K562 (cell line): Measurements from ENCODE around the gene NDUFA6.
"Not testable (repeated sequence)": the region's sequence is repeated elsewhere in the genome, so short reads cannot be mapped to it uniquely, and the experiment has no call there.

ENCODE experiments used
- BHLHE40 ChIP-seq: IDR thresholded peaks from 2 replicates; pipeline ENCODE4 v1.6.1; 2011; ENCODE audit warnings: low read length, improper control_type of control experiment
- EZH2 ChIP-seq: IDR thresholded peaks from 2 replicates; pipeline ENCODE4 v1.6.1; 2012; ENCODE audit warnings: low read depth, mild to moderate bottlenecking, inconsistent platforms, low read length, borderline replicate concordance
- NFATC3 ChIP-seq: fragments of 450-650 bp; IDR thresholded peaks from 2 replicates; pipeline ENCODE4 v1.6.1; 2017; ENCODE audit warnings: mild to moderate bottlenecking
- POLR2A ChIP-seq: fragments of 450-650 bp; conservative IDR thresholded peaks from 2 replicates; pipeline ENCODE4 v1.6.1; 2016
- SIN3A ChIP-seq, 2 experiments: fragments of 150-350 bp in 1 of 2; IDR thresholded peaks; 2 replicates each; pipeline ENCODE4 v1.6.1; 2011 to 2016; ENCODE audit warnings: borderline replicate concordance in 2 of 2, low read depth in 2 of 2, low read length in 2 of 2, mild to moderate bottlenecking in 2 of 2, moderate library complexity in 2 of 2; ENCODE audit not compliant: control insufficient read depth in 1 of 2
- SMC3 ChIP-seq: conservative IDR thresholded peaks from 2 replicates; pipeline ENCODE4 v1.6.1; 2011; ENCODE audit warnings: low read depth, low read length, improper control_type of control experiment; ENCODE audit not compliant: insufficient read depth
- ZBTB49 ChIP-seq: sonication (generic); formaldehyde crosslinking; IDR thresholded peaks from 2 replicates; pipeline ENCODE4 v1.8.0; 2022; ENCODE audit warnings: missing genetic modification reagents, mild to moderate bottlenecking, borderline replicate concordance
- ZC3H4 ChIP-seq: sonication (generic); formaldehyde crosslinking; IDR thresholded peaks from 2 replicates; pipeline ENCODE4 v1.9.0; 2021; ENCODE audit warnings: missing genetic modification reagents, borderline replicate concordance
- ZNF696 ChIP-seq: fragments of 250-450 bp; sonication (Bioruptor Pico); conservative IDR thresholded peaks from 2 replicates; pipeline ENCODE4 v1.4.0; 2020; ENCODE audit warnings: mild to moderate bottlenecking, moderate library complexity

GRCh38 chr22:42112793-42113192 is 22.2 kb upstream of the NDUFA6 start:
- not testable (repeated sequence) for TF ChIP-seq POLR2A; ZBTB49 (CRISPR knock-in tag); SIN3A (IDR thresholded peaks at IDR 0.05; ENCODE audit: borderline replicate concordance in 2 of 2, control insufficient read depth in 1 of 2, low read depth in 2 of 2, low read length in 2 of 2); NFATC3; SMC3; BHLHE40; EZH2; ZC3H4 (CRISPR knock-in tag); ZNF696 (CRISPR knock-in tag)
